Uterus (tissue), 4 donors: Measurements from ENCODE around the gene ADRM1. TPM values are rescaled to one million over a fixed set of nuclear protein-coding genes. Genes with fewer than 3 reads are reported as not detected.

Experiments used
- DNase-seq, 2 donors: peaks; one replicate each; pipeline ENCODE4 v3.0.0-alpha.2; 2019 to 2020
- H3K27ac ChIP-seq, 2 donors: fragments of 200-600 bp; sonication (generic); 1 replicate in 1 of 2; 2 replicates in 1 of 2; pipeline ENCODE4 v1.5.1; 2016 to 2018
- H3K27me3 ChIP-seq, 2 donors: fragments of 200-600 bp; sonication (generic); one replicate each; pipeline ENCODE4 v1.5.1; 2018 to 2019; ENCODE audit warnings: control low read depth in 1 of 2
- H3K36me3 ChIP-seq, 2 donors: fragments of 200-600 bp; sonication (generic); one replicate each; pipeline ENCODE4 v1.5.1; 2019; ENCODE audit warnings: control low read depth in 1 of 2
- H3K4me1 ChIP-seq, 2 donors: fragments of 200-600 bp; sonication (generic); one replicate each; pipeline ENCODE4 v1.5.1; 2018 to 2019; ENCODE audit warnings: control low read depth in 1 of 2
- H3K4me3 ChIP-seq, 2 donors: fragments of 200-600 bp; sonication (generic); 1 replicate in 1 of 2; 2 replicates in 1 of 2; pipeline ENCODE4 v1.5.1; 2018 to 2019; ENCODE audit warnings: mild to moderate bottlenecking in 1 of 2
- H3K9me3 ChIP-seq, 2 donors: fragments of 200-600 bp; sonication (generic); one replicate each; pipeline ENCODE4 v1.5.1; 2019; ENCODE audit warnings: control low read depth in 1 of 2
- POLR2A ChIP-seq, 2 donors: fragments of 450-650 bp; IDR thresholded peaks; one replicate each; pipeline ENCODE4 v1.6.1; 2016; ENCODE audit warnings: antibody characterized with exemption in 2 of 2, mild to moderate bottlenecking in 1 of 2, moderate library complexity in 1 of 2
- intact Hi-C: fragments of 100-400 bp; cut with DNase I; formaldehyde crosslinking; loops from one replicate; pipeline ENCODE4 v1.15.1; 2023; ENCODE audit warnings: low total_unique reads
- microRNA-seq: library from miRNA; unstranded; fragments of <30 nt; microRNA quantifications from one replicate; pipeline ENCODE4, GENCODE V29; 2016; ENCODE audit warnings: borderline microRNAs expressed, borderline replicate concordance
- total RNA-seq, 4 donors: library from RNA; depleted of rRNA in 3 of 4; stranded (reverse); fragments of >200 nt in 3 of 4; gene quantifications; one replicate each; pipeline versions ENCODE4 v1.1.0 to v1.2.4, GENCODE V29; 2014 to 2023
- TF ChIP-seq, protein P1 (sequence below), 4 experiments: fragments of 200-600 bp in 2 of 4; fragments of 450-650 bp in 2 of 4; sonication (generic) in 2 of 4; IDR thresholded peaks; one replicate each; pipeline ENCODE4 v1.5.1; 2016 to 2019; ENCODE audit warnings: antibody characterized with exemption in 4 of 4, mild to moderate bottlenecking in 2 of 4, moderate library complexity in 1 of 4
- donor health status: DM: yes; HTN: yes; CAD: no.

ADRM1 gene
- total RNA-seq, 4 donors from 2014 or later, result 42.9 to 82.7 (median 60.9) TPM

DNA sequence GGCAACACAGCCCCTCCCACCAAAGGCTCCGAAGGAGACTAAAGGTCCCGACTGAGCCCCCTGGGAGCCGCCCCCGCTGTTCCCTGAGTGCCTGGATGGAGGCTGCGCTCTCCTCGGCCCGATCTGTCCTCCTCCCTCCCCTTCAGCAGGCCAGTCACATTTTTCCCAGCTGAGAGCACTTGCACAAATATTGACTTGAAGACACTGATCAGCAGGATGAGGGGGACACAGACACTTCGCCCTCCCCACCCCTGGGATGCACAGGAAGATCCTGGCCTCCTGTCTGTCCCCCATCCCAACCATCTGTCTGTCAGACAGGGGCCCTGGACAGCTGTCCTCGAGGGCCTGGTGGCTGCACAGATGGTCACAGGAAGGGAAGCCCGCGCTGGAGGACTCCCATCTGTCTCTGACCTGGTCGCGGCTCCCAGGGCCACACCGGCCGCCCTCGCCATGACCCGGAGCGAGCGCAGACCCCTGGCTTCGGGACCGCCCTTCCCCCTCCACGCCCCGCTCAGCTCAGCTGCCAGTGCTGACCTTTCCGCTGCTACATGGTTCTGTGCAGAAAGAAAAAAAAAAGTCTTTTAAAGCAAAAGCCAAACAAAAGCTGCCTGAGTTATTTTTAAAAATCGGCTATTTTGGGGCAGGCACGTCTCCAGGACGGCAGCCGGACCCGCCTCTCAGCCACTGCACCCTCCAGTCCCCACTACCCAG lies 53.2 kb downstream of the ADRM1 start:
- TF ChIP-seq POLR2A (IDR thresholded peaks at IDR 0.05), result no peak
- TF ChIP-seq, protein P1, sequence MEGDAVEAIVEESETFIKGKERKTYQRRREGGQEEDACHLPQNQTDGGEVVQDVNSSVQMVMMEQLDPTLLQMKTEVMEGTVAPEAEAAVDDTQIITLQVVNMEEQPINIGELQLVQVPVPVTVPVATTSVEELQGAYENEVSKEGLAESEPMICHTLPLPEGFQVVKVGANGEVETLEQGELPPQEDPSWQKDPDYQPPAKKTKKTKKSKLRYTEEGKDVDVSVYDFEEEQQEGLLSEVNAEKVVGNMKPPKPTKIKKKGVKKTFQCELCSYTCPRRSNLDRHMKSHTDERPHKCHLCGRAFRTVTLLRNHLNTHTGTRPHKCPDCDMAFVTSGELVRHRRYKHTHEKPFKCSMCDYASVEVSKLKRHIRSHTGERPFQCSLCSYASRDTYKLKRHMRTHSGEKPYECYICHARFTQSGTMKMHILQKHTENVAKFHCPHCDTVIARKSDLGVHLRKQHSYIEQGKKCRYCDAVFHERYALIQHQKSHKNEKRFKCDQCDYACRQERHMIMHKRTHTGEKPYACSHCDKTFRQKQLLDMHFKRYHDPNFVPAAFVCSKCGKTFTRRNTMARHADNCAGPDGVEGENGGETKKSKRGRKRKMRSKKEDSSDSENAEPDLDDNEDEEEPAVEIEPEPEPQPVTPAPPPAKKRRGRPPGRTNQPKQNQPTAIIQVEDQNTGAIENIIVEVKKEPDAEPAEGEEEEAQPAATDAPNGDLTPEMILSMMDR (IDR thresholded peaks at IDR 0.05), result no peak
- intact Hi-C loops, result no loop called here
- DNase-seq, result no peak
- H3K27me3 ChIP-seq, result no peaks in the 10 kb centered on the region
- H3K27ac ChIP-seq, result peak overlapping the region; percentile 91 to 92
- no peaks in the 10 kb centered on the region for H3K9me3 ChIP-seq
- H3K36me3 ChIP-seq, result no peaks in the 10 kb centered on the region
- H3K4me1 ChIP-seq, result peaks cover 7 to 33% of the 10 kb centered on the region in 2 donors
- H3K4me3 ChIP-seq, result peak overlapping the region in 1 of 2 donors; percentile 5

DNA sequence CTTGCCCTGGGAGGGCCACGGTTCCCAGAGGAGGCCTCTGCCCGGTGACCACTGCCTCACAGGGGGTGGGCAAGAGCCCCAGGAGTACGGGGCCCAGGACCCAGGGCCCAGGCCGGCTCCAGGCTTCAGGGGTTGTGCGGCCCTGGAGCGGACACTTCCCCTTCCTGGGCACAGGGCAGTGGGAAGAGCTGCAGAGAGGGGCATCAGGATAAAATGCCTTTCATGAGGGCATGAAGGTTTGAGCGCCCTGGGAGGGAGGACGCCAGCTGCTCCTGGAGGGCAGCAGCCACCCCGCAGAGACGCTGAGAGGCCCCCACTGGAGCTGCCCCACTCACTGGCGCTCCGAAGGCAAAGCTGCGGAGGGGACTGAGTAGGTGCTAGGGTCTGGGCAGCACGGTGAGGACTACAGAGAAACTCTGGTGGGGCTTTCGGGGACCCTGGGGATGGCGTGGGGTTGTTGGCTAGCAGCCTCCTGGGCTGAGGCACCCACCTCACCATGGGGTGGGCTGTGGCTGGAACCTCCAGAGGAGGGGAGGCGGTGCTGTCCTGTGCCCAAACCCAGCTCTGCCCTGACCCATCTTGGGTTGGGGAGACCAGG lies 53.9 kb downstream of the ADRM1 start:
- intact Hi-C loops, result no loop called here
- Histone ChIP-seq H3K27me3 (no peaks in the 10 kb centered on the region), H3K4me1 (peaks cover 7 to 38% of the 10 kb centered on the region in 2 donors), H3K4me3 (no peak overlapping the region), H3K27ac (peak overlapping the region; percentile 91 to 92), H3K9me3 (no peaks in the 10 kb centered on the region), H3K36me3 (no peaks in the 10 kb centered on the region)
- TF ChIP-seq, protein P1 (IDR thresholded peaks at IDR 0.05), result no peak
- no peak for TF ChIP-seq POLR2A (IDR thresholded peaks at IDR 0.05)
- DNase-seq, result no peak

DNA sequence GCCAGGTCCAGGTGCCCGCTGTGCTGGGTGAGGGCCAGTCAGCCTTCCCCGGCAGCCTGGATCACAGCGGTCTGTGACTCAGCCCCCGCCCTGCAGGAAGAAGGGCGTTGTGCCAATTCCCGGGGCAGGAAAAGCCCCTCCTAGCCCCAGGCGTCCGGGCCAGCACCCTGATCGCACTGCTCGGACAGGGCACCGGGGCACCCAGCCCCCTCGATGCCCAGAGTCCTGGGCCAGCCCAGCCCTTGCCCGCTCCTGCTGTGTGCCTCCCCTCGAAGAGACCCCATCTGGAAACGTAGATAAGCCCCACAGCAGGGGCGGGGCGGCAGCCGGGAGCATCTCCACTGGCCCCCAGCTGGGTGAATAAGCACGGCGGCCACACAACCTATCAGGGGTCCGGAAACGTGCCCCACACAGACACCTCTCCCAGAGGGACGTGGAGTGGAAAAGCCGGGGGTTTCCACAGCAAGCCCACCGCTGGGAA lies 54.4 kb downstream of the ADRM1 start:
- Histone ChIP-seq H3K9me3 (no peaks in the 10 kb centered on the region), H3K4me3 (no peak overlapping the region), H3K27me3 (no peaks in the 10 kb centered on the region), H3K4me1 (peaks cover 7 to 38% of the 10 kb centered on the region in 2 donors), H3K36me3 (no peaks in the 10 kb centered on the region), H3K27ac (peak overlapping the region; percentile 91 to 92)
- peak; percentile 76 to 80 for DNase-seq
- intact Hi-C loops, result no loop called here
- TF ChIP-seq, protein P1 (IDR thresholded peaks at IDR 0.05), result no peak
- peak in 1 of 2 donors; percentile 18 for TF ChIP-seq POLR2A (IDR thresholded peaks at IDR 0.05)

DNA sequence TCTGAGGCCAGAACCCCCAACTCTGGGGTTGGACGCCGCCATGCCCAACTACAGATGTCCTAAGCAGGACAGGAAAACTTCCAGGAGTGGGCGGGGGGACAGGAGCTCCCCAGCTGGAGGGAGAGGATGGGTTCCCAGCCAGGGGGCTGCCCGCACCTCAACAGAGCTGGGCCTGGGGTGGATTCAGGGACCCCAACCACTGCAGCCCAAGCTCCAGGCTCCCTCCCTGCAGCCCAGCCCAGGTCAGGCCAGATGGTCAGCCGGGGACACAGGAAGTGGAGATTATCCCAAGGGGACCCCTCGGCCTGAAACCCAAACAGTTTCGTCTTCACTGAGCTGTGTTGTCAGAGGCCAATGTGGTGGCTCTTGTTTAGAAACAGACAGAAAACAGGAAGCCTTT lies 54.9 kb downstream of the ADRM1 start:
- H3K9me3 ChIP-seq, result no peaks in the 10 kb centered on the region
- no peak overlapping the region for H3K4me3 ChIP-seq
- H3K27me3 ChIP-seq, result no peaks in the 10 kb centered on the region
- peak in 1 of 2 donors; percentile 25 for DNase-seq
- no peaks in the 10 kb centered on the region for H3K36me3 ChIP-seq
- TF ChIP-seq, protein P1 (IDR thresholded peaks at IDR 0.05), result no peak
- no peak for TF ChIP-seq POLR2A (IDR thresholded peaks at IDR 0.05)
- H3K4me1 ChIP-seq, result peaks cover 7 to 38% of the 10 kb centered on the region in 2 donors
- intact Hi-C loops, result no loop called here
- H3K27ac ChIP-seq, result peak overlapping the region; percentile 91 to 92

Small RNA genes within 50 kb of the gene (microRNA-seq; reads per million reads assigned to microRNA genes)
- gene MIR4758, result not detected

Other genes with a start within 250 kb of the ADRM1 start
- gene TAF4, start 237.1 kb upstream of the ADRM1 start, total RNA-seq, result 10 to 100 TPM in 2 of 4 donors, 1 to 10 TPM in 2; 6.2 to 37.6 (median 10.7) TPM
- gene LSM14B, start 180.5 kb upstream of the ADRM1 start, total RNA-seq, result 10 to 100 TPM in 3 of 4 donors, 1 to 10 TPM in 1; 3.1 to 56.8 (median 45.9) TPM
- 100 to 1,000 TPM; 145 to 214 (median 162) TPM for gene PSMA7, start 159.6 kb upstream of the ADRM1 start, total RNA-seq
- 10 to 100 TPM in 2 of 4 donors, 1 to 10 TPM in 1, under 1 TPM in 1; 0.51 to 21.7 (median 12.8) TPM for gene SS18L1, start 159.2 kb upstream of the ADRM1 start, total RNA-seq
- gene MTG2, start 120.0 kb upstream of the ADRM1 start, total RNA-seq, result 10 to 100 TPM in 3 of 4 donors, under 1 TPM in 1; 0.59 to 38.5 (median 22.7) TPM
- not detected for gene HRH3, start 82.7 kb upstream of the ADRM1 start, total RNA-seq
- 10 to 100 TPM; 12.3 to 55.9 (median 33.4) TPM for gene OSBPL2, start 64.5 kb upstream of the ADRM1 start, total RNA-seq
- gene LAMA5, start 64.3 kb downstream of the ADRM1 start, total RNA-seq, result 100 to 1,000 TPM in 2 of 4 donors, 10 to 100 TPM in 2; 50.6 to 375 (median 90.8) TPM
- over 10,000 TPM in 1 of 4 donors, 1,000 to 10,000 TPM in 3; 1,151 to 14,756 (median 1,928) TPM for gene RPS21, start 84.1 kb downstream of the ADRM1 start, total RNA-seq
- gene CABLES2, start 104.3 kb downstream of the ADRM1 start, total RNA-seq, result 10 to 100 TPM in 1 of 4 donors, 1 to 10 TPM in 2, under 1 TPM in 1; 0.29 to 10.6 (median 2.6) TPM
- gene RBBP8NL, start 124.5 kb downstream of the ADRM1 start, total RNA-seq, result under 1 TPM in 1 of 4 donors, not detected in 3; 0.35 TPM
- gene GATA5, start 173.0 kb downstream of the ADRM1 start, total RNA-seq, result 10 to 100 TPM in 1 of 4 donors, 1 to 10 TPM in 1, under 1 TPM in 1, not detected in 1; 0.26 to 17.8 (median 3.5) TPM